ENCODE results near the gene MSH3.
A peak's percentile ranks its signal among the peaks of the same experiment; 100 is the strongest.

Gene MSH3

DNA sequence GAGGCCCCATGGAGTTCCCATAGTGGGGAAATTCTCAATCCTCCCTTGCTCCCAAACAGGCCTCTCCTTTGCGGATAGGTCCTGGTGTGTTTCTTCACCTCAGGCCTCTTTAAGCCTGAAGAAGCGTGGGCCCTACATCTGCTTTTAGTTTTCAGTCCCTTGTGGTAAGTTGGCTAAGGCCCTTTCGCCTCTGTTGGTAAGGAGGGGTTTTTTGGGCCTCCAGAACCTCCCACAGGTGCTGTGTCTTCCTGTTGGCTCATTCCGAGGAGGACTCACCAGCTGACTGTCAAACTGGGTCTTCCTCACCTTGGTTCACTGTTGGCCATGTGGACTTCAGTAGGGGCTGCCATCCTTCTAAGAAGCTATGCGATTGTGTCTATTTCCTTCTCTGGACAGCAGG, 56.8 kb downstream of the MSH3 start:
- no peak for DNase-seq (ENCODE audit: low read depth)
- no peak for TF ChIP-seq CTCF (IDR thresholded peaks at IDR 0.05; ENCODE audit: control insufficient read depth, extremely low read depth, insufficient read depth)
- H3K4me3 ChIP-seq (ENCODE audit: low read depth, low read length), result no peak overlapping the region

DNA sequence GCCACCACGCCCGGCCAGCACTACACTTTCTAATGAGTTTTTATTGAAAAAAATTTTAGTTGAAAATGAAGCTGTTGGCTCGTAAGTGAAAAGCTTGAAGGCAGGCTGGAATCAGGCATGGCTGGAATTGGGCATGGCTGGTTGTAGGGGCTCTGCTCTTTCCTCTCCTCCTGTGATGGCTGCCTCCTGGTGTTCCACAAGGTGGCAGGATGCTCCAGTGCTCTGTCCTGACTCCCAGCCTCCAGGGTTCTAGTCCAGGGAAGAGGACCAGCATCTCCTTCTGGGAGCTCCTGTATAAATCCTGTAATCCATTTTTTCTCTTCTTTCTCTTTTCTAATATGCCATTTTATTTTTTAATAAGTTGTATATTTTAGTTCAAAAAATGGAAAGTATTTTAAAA, 57.5 kb downstream of the MSH3 start:
- H3K4me3 ChIP-seq (ENCODE audit: low read depth, low read length), result no peak overlapping the region
- no peak for DNase-seq (ENCODE audit: low read depth)
- TF ChIP-seq CTCF (IDR thresholded peaks at IDR 0.05; ENCODE audit: control insufficient read depth, extremely low read depth, insufficient read depth), result peak; percentile 56

GRCh38 chr5:80712919-80713318, 58.5 kb downstream of the MSH3 start:
- no peak for DNase-seq (ENCODE audit: low read depth)
- H3K4me3 ChIP-seq (ENCODE audit: low read depth, low read length), result no peak overlapping the region
- TF ChIP-seq CTCF (IDR thresholded peaks at IDR 0.05; ENCODE audit: control insufficient read depth, extremely low read depth, insufficient read depth), result no peak

DNA sequence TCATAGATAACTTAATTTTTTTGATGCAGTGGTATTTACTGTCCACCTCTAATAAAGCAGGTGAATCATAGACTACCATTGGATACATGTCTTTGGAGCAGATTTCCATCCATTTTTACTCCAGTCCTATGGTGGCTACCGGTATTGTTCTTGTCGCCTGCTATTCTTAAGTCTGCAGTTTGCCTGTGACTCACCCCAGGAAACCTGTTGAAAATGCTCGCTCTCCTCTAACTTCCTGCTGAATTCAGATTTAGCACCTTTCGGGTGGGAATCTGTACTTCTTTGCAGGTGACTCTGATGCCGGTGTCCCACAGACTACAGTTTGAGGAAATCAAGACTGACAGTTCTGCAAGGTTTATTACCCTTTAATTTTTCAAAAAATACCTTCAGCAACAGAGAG, 59.2 kb downstream of the MSH3 start:
- no peak overlapping the region for H3K4me3 ChIP-seq (ENCODE audit: low read depth, low read length)
- TF ChIP-seq CTCF (IDR thresholded peaks at IDR 0.05; ENCODE audit: control insufficient read depth, extremely low read depth, insufficient read depth), result no peak
- no peak for DNase-seq (ENCODE audit: low read depth)

GRCh38 chr5:80714570-80715298, 60.3 kb downstream of the MSH3 start:
- TF ChIP-seq CTCF (IDR thresholded peaks at IDR 0.05; ENCODE audit: control insufficient read depth, extremely low read depth, insufficient read depth), result no peak
- no peak for DNase-seq (ENCODE audit: low read depth)
- H3K4me3 ChIP-seq (ENCODE audit: low read depth, low read length), result no peak overlapping the region

GRCh38 chr5:80715887-80716286, 61.4 kb downstream of the MSH3 start:
- no peak for DNase-seq (ENCODE audit: low read depth)
- no peak overlapping the region for H3K4me3 ChIP-seq (ENCODE audit: low read depth, low read length)
- no peak for TF ChIP-seq CTCF (IDR thresholded peaks at IDR 0.05; ENCODE audit: control insufficient read depth, extremely low read depth, insufficient read depth)

DNA sequence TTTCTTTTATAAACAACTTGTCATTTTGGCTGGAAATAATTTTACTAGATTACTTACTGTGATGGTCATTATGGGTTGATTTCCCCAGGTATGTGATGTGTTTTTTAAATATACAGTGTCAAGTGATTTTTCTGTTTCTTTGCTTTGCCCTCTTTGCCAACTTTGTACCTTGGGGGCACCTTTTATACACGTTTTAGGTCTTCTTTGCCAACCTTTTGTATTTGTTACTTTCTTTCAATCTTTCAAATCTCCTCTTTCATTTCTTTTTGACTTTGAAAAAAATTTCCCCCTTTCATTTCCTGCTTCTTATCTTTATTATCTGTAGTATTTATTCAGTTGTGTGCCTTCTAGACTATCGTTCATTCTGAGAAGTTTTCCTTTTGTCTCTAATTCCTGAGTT, 65.7 kb downstream of the MSH3 start:
- no peak for TF ChIP-seq CTCF (IDR thresholded peaks at IDR 0.05; ENCODE audit: control insufficient read depth, extremely low read depth, insufficient read depth)
- H3K4me3 ChIP-seq (ENCODE audit: low read depth, low read length), result no peak overlapping the region
- no peak for DNase-seq (ENCODE audit: low read depth)

Data from LNCaP clone FGC (cell line).